HG03108 (cell line): ENCODE results near the gene CAPN10.

Experiments
- ATAC-seq: cut with Tn5 transposase; IDR thresholded peaks from one replicate; pipeline ENCODE4 v1.9.1; 2021; ENCODE audit warnings: moderate library complexity; ENCODE audit not compliant: unreplicated experiment

CAPN10 gene

DNA sequence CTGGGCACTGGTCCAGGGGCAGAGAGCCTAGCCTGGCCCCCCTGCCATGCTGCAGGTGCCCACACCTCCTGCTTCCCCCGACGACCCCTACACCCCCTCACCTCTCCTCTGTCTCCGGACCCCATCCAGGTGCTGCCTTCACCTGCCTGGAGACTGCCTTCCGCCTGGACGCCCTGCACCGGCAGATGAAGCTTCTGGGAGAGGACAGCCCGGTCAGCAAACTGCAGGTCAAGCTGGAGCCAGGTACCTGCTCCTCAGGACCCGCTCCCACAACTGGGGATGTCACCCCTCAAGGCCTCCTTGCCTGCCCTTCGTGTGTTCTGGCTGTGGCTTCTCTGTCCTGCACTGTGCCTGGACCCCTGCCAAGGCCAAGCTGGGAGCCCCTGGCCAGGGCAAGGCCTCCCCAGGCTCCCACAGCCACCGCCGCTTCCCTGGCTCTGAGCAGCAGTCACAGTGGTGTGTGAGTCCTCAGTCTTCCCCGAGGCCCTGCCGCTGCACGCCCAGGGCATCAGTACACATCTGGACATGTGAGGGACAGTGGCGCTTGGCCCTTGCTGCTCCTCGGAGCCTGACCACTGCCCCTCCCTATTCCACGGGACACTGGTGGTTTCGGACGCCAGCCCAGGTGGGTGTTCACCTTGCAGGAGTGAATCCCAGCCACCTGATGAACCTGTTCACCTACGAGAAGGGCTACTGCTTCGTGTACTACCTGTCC is 12.0 kb upstream of the CAPN10 start:
- ATAC-seq, result no peak

DNA sequence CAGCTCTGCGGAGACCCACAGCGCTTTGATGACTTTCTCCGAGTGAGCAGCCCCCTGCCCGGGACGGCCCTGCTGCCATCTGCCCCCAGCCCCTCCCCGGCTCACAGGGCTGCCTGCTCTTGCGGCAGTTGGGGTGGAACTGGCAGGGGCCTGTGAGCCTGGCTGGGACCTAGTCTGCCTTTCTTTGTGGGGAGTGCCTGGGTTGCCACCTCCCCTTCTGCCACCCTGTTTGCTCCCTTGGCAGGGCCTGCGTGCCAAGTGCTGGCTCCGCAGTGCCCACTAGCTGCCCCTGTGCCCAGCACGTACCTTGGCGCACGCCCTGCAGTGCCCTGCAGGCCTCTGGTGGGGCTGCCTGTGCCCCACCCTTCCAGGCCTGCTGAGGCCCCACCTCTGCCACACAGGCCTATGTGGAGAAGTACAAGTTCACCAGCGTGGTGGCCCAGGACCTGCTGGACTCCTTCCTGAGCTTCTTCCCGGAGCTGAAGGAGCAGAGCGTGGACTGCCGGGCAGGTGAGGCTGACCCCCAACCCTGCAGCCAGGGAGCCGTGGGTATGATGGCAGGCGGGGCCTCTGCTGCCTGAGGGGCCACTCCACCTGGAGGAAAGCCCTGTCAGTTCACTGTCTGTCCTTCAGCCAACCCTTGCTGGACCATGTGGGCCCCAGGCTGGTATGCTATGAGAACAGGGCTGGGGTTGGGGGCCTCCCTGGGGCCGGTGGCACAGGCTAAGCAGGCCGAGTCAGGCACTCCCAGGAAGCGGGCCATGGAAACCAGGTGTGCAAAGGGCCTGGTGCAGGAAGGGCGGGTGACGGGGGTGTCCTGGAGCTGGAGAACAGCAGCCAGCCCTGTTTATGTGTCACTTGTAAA is 11.2 kb upstream of the CAPN10 start:
- ATAC-seq, result no peak

DNA sequence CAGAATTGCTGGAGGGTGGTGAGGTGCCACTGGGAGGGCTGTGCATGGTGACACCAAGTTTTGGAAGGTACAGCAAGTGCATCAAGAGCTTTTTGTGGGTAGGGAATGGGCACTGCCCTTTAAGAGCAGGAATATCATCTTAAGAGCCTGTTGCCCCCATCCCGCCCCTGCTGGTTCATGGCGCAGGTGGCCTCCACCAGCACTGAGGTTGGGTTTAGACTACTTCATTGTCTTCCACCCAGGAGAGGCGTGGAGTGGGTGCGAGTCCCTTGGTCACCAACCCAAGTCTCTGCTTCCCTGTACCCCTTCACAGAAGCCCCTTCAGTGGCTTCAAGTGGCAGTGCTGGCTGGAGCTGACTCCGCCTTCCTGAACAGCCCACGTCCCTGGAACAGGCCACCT is 10.5 kb upstream of the CAPN10 start:
- no peak for ATAC-seq

DNA sequence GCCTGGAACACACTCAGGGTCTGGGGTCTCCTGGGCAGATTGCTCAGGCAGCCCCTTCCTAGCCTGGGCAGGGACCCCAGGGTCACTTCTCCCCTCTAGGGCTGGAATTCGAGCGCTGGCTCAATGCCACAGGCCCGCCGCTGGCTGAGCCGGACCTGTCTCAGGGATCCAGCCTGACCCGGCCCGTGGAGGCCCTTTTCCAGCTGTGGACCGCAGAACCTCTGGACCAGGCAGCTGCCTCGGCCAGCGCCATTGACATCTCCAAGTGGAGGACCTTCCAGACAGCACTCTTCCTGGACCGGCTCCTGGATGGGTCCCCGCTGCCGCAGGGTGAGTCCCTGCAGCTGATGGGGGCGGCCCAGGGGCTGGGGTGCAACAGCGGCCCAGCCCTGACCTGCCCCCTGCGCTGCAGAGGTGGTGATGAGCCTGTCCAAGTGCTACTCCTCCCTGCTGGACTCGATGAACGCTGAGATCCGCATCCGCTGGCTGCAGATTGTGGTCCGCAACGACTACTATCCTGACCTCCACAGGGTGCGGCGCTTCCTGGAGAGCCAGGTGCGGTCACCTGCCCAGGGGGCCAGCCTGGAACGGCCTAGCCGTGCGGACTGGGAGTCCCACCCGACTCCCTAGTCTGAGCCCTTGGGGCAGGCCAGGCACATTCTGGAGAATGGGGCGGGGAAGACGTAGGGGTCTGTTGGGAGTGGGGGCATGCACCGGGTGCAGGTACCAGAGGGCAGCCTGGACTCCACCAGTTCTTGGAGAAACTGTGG is 9.9 kb upstream of the CAPN10 start:
- ATAC-seq, result no peak

DNA sequence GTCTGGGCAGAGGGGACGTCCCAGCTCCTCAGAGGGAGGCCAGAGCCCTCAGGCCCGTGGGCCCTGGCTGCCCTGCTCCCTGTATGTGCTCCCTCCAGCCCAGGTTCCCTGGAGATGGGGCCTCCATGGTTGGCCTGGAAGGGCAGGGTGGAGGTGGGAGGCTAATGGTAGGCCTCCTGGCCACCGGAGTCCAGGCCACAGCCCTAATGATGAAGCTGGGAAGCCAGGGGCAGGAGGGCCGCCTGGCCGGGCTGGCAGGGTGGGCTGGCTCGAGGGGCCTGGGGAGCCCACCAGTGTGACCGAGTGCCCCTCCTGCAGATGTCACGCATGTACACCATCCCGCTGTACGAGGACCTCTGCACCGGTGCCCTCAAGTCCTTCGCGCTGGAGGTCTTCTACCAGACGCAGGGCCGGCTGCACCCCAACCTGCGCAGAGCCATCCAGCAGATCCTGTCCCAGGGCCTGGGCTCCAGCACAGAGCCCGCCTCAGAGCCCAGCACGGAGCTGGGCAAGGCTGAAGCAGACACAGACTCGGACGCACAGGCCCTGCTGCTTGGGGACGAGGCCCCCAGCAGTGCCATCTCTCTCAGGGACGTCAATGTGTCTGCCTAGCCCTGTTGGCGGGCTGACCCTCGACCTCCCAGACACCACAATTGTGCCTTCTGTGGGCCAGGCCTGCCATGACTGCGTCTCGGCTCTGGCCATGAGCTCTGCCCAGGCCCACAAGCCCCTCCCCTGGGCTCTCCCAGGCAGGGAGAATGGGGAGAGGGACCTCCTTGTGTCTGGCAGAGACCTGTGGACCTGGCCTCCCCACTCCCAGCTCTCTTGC is 9.0 kb upstream of the CAPN10 start:
- ATAC-seq, result no peak

DNA sequence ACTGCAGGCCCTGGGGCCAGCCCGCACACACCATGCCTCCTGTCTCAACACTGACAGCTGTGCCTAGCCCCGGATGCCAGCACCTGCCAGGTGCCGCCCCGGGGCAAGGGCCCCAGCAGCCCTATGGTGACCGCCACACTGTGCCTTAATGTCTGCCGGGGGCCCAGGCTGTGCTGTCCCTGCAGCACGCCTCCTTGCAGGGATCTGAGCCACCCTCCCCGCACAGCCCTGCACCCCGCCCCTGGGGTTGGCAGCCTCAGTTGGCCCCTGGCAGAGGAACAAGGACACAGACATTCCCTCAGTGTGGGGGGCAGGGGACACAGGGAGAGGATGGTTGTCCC is 8.5 kb upstream of the CAPN10 start:
- ATAC-seq, result no peak

DNA sequence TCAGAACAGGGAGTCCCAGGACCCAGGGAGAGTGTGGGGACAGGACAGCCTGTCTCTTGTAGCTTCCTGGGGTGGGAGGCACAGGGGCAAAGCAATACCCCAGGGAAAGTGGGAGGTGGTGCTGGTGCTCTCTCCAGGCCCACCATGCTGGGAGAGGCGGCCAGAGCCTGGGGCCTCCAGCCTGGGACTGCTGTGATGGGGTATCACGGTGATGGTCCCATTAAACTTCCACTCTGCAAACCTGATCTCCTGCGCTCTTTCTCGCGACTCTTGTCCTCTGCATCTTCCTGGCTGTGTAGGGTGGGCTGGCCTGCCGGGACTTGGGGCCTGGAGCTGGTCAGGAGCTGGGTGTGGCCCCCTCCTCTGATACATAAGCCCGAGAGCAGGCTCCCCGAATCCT is 8.0 kb upstream of the CAPN10 start:
- no peak for ATAC-seq

DNA sequence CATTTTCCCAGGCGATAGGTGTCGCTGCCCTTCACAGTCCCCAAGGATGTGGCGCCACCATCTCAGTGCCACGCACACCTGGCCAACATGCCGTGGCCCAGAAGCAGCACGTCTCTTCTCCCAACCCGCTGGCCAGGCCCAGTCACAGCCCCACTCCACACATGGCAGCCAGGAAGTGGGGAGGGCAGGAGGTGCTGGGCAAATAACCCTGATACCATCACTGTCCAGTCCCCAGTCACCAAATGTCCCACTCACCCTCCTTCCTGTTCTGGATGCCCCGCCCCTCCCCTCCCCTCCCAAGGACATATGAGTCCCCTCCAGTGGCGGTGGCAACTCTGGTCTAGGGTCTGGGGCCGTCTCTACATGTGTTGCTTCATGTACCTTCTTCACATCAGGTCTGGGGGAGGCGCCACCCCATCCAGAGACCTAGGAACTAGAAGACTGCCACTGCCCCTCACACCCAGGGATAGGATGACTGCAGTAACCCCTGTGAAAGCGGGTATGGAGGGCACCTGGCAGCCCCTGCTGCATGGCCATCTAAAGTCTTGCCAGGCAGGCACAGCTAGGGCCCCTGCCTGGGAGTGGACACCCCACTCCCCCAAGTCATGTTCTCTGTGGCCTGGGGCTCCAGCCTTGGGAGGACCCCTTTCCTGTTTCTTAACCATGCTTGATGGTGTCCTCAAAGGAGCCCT is 7.3 kb upstream of the CAPN10 start:
- ATAC-seq, result no peak

DNA sequence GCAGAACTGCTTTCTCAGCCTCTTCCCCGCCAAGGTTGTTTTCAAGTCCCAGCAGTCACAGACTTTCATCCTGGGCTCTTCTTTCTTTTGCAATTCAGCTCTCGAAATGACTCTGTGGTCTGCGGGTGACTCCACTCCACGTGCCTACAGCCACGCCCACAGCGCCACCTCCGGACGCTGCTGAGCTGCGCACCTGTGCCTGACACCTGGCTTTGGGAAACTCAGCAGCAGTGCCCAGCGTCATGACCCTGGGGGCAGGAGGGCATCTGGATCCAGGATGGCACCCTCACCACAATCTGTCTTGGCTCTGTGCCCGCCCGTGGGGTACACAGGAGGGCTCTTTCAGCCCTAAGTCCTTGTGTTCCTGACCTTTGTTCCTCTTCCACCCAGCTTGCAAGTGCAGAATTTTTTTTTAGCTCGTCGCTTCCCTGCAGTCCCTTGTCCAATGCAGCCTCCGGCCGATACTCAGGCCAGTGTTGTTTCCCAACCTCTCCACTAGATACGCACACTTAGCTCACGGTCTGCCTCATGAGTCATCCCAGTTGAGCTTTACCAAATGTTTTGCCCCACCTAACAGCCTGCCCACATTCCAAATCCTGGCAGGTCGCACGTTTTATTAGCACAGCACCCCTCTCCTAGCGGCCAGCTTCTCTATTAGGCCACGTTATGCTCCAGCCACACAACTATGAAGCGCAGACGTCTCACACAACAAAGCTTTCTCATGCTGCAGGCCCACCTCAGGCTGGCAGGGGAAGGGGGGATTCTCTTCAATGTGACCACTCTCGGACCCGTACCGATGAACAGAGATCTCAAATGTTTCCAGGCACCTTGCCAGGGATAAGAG is 6.5 kb upstream of the CAPN10 start:
- ATAC-seq, result no peak

DNA sequence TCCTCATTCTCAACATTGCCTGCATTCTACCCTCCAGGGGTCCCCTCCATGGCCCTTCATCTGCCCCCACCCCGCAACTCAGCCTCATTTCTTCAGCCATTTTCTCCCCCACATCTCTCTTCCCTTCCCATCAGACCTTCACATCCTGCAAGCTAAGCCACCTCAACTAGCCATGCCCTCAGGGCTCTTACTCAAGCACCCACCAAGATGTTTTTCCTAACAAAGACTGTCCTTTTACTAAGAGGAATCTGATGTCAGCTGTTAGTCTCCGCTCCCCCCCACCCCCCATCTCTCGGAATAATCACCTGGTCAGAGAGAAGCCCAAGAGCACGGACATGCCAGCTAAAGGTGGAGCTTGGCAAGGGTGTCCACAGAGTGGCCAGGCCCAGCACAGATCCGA is 4.7 kb upstream of the CAPN10 start:
- ATAC-seq, result no peak

DNA sequence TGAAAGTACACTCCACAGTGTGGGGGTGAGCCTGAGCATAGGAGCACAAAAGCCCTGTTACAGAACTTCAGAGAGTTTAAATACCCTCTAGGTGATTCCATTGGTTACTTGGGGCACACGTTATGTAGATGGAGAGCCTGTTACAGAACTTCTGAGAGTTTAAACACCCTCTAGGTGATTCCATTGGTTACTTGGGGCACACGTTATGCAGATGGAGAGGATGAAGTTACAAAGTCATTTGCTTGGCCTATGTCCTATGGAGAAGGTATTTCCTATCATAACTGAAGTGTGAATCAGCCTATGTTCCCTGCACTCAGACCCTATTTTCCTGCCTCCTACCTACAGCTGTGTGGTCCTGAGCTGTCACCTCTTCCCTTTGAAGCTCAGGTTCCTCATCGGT is 3.8 kb upstream of the CAPN10 start:
- no peak for ATAC-seq

DNA sequence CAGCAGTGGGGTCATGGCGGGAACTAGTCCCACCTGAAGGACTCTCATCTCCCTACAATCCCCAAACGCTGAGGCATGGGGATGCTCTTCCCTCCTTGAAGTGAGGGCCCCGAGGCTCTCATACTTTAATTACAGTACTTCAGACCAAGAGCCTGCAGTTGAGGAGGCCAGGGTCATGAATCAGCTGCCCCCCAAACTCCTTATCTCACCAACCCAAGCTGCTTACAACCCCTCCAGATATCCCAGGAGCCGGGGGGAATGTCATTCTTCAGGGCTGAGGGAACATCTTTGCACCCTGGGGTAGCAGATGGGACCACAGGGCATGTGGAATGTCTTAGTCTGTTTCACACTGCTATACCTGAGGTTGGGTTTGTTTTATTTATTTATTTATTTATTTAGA is 2.8 kb upstream of the CAPN10 start:
- ATAC-seq, result no peak

DNA sequence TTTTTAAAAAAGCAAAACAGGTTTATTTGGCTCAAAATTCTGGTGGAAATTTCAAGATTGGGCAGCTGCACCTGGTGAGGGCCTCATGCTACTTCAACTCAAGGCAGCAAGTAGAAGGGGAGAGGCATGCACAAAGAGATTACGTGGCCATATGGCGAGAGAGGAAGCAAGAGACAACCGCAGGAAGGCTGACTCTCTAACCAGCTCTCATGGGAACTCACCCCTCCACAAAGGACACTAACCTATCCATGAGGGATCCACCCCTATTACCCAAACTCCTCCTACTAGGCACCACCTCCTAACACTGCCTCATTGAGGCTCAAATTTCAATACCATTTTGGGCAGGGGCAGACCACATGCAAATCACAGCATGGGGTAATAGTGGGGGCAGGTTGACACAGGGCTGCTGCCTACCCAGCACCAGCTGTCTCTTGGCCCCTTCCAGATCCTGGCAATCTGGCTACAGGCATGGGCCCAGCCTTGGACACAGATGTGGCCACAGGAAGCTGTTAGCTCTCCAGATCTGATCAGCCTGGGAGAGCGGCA is 2.0 kb upstream of the CAPN10 start:
- peak; percentile 61 for ATAC-seq

DNA sequence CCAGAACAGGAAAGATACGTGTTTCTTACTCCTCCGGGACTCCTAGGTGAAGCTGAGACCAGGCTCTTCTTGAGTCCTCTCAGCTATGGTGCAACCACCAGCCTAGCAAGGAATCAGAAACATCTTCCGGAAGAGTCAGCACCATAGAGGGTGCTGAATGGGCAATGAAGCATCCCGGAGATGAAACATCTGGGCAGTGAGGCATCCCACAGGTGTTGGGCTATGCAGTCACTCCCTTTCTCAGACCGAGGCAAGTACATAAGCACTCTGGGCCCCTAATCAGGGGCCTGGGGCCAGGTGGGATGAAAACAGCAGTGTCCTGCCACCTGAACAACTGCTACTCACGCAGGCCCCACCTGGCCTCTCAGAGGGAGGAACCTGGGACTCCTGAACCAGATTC is 1.4 kb upstream of the CAPN10 start:
- peak; percentile 17 for ATAC-seq

DNA sequence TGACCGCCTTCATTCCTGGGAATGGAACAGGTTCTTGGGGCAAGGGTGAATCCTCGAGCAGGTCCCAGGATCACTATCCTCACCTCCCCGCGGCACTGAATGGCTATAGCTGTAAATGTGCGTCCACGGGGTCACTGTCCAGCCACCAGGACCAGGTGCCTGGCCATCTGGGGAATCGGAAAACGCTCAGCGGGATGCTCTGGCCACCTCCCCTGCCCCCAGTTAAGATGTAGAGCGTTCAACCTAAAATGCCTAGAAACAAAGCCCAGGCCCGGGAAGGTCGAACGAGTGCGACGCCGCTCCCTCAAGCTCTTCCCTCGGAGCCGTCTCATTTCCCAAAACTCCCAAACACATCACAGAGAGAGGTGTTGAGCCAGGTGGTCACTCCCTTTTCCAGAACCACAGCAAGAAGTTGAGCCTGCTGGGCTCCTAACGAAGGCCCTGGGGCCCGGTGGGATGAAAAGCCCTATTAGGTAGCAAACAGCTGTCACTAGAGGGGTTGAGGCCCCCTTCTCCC is 795 bp upstream of the CAPN10 start:
- no peak for ATAC-seq

DNA sequence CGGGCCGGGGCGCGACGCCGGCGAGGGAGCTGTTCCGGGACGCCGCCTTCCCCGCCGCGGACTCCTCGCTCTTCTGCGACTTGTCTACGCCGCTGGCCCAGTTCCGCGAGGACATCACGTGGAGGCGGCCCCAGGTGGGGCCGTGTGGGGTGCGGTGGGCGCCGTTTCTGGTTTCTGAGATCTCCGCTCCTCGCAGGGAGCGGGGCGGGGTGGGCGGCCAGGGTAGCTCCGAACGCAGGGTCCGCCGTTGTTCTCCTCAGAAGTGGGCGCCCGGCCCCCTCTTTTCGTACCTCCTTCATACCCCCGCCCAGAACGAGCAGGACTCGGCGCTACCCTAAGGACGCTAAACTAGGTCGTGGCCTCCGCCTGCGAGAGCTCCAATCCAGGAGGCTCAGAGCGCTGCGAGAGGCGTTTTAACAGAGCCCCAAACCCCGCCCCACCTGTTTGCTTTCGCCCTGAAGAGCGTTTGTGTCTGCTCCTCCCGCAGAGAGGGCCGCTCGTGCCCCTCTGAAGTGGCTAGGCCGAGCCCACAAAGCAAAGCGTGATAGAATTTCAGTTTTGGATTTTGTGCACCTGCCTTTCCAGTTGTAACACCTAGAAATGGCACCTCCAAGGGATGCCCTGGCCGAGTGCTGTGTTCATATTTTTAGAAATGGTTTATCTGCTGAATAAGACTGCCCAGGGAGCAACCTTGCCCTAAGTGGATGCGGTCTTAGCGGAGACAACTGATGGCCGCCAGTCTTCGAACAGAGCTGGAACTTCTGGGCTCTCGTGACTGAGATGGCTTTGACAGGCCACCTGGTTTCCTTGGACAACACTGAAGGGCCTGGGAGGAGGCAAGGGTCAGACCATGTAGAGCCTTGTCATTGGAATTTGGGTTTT is 626 bp downstream of the CAPN10 start:
- ATAC-seq, result no peak

DNA sequence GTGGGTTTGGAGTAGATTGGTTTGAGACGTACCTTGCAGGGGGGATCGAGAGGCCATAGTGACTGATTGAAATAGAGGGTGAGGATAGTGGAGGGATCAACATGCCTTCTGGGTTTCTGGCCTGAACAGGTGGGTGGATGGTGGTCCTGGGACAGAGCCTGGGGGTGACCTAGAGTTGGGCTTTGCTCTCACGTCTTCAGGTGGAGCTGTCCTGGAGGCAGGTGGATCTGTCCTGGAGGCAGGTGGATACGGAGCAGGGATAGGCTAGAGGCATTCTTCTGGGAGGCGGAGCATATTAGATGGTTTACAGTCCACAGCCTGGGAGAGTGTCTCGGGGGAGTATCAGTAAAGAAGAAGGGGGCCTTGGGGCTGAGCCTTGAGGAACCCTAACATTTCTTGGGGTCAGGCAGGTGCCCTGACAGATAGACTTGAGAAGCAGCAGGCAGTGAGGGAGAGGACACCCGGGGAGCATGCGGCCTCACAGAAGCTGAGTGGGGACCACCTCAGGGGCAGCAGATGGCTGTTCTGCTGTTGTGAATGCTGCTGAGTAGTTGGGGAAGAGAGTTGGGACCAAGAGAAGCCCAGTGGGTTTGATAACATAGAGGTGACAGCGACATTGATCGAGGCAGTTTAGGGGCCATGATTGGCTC is 1.6 kb downstream of the CAPN10 start:
- ATAC-seq, result no peak
